Loucy (cell line): Measurements from ENCODE around the gene PLK3.

Experiments
- EZH2phosphoT487 ChIP-seq: fragments of 200-600 bp; IDR thresholded peaks from 2 replicates; pipeline ENCODE4 v1.6.1; 2018; ENCODE audit warnings: antibody characterized with exemption, mild to moderate bottlenecking, moderate library complexity, borderline replicate concordance
- TF ChIP-seq, protein P1 (sequence below): fragments of 200-600 bp; sonication (generic); conservative IDR thresholded peaks from 2 replicates; pipeline ENCODE4 v1.5.1; 2014; ENCODE audit warnings: mild to moderate bottlenecking, antibody characterized with exemption, low read length

DNA sequence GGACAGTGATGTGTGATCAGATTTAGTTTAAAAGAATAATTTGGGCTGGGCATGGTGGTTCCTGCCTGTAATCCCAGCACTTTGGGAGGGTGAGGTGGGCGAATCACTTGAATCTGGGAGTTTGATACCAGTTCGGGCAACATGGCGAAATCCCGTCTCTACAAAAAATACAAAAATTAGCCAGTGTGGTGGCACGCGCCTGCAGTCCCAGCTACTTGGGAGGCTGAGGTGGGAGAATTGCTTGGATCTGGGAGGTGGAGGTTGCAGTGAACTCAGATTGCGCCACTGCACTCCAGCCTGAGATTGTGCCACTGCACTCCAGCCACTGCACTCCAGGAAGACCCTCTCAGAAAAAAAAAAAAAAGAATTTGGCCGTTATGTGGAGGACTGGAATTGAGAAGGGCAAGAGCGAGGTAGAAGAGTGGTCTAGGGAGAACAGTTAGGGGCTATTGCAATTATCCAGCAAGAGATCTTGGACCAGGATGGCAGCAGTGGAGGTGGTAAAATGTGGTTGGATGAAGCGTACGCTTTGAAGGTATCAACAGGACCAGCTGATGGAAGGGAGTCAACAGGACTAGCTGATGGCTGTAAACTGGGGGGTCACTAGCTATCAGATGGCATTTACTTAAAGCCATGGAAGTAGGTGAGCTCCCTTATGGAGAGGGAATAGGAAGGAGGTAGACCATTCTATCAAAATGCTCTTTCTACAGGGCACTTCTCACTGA lies 17.8 kb downstream of the PLK3 start:
- TF ChIP-seq, protein P1, sequence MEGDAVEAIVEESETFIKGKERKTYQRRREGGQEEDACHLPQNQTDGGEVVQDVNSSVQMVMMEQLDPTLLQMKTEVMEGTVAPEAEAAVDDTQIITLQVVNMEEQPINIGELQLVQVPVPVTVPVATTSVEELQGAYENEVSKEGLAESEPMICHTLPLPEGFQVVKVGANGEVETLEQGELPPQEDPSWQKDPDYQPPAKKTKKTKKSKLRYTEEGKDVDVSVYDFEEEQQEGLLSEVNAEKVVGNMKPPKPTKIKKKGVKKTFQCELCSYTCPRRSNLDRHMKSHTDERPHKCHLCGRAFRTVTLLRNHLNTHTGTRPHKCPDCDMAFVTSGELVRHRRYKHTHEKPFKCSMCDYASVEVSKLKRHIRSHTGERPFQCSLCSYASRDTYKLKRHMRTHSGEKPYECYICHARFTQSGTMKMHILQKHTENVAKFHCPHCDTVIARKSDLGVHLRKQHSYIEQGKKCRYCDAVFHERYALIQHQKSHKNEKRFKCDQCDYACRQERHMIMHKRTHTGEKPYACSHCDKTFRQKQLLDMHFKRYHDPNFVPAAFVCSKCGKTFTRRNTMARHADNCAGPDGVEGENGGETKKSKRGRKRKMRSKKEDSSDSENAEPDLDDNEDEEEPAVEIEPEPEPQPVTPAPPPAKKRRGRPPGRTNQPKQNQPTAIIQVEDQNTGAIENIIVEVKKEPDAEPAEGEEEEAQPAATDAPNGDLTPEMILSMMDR = no peak
- no peak for TF ChIP-seq EZH2phosphoT487
